Measurements from ENCODE around the gene ZKSCAN1.

DNA sequence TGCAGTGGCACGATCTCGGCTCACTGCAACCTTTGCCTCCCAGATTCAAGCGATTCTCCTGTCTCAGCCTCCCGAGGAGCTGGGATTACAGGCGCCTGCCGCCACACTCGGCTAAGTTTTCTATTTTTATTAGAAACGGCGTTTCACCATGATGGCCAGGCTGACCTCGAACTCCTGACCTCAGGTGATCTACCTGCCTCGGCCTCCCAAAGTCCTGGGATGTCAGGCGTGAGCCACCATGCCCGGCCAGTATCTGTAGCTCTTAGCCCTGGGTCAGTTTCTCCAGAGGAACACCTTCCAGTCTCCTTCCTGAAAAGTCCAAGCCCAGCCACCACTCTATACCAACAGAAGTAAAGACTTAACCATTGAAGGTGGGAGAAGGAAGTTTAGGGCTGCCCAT lies 15.2 kb upstream of the ZKSCAN1 start:
- TF ChIP-seq, protein P1, sequence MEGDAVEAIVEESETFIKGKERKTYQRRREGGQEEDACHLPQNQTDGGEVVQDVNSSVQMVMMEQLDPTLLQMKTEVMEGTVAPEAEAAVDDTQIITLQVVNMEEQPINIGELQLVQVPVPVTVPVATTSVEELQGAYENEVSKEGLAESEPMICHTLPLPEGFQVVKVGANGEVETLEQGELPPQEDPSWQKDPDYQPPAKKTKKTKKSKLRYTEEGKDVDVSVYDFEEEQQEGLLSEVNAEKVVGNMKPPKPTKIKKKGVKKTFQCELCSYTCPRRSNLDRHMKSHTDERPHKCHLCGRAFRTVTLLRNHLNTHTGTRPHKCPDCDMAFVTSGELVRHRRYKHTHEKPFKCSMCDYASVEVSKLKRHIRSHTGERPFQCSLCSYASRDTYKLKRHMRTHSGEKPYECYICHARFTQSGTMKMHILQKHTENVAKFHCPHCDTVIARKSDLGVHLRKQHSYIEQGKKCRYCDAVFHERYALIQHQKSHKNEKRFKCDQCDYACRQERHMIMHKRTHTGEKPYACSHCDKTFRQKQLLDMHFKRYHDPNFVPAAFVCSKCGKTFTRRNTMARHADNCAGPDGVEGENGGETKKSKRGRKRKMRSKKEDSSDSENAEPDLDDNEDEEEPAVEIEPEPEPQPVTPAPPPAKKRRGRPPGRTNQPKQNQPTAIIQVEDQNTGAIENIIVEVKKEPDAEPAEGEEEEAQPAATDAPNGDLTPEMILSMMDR (IDR thresholded peaks at IDR 0.05): no peak
- no peak for TF ChIP-seq POLR2A (IDR thresholded peaks at IDR 0.05)
